HFF-Myc (cell line): ENCODE measurements around the gene ZRANB1.
A peak's percentile ranks its signal among the peaks of the same experiment; 100 is the strongest.

Experiments used
- DNase-seq: peaks from one replicate; pipeline ENCODE4 v3.0.0-alpha.2; 2011; ENCODE audit warnings: low read depth; ENCODE audit errors: extremely low read depth
- H3K4me3 ChIP-seq: replicated peaks from 2 replicates; pipeline ENCODE4 v1.5.1; 2011; ENCODE audit warnings: low read depth, mild to moderate bottlenecking, control low read depth, low read length
- TF ChIP-seq, protein P1 (sequence below): IDR thresholded peaks from 2 replicates; pipeline ENCODE4 v1.5.1; 2012; ENCODE audit warnings: mild to moderate bottlenecking, low read depth, low read length, control low read depth; ENCODE audit errors: missing control alignments

The ZRANB1 gene

DNA sequence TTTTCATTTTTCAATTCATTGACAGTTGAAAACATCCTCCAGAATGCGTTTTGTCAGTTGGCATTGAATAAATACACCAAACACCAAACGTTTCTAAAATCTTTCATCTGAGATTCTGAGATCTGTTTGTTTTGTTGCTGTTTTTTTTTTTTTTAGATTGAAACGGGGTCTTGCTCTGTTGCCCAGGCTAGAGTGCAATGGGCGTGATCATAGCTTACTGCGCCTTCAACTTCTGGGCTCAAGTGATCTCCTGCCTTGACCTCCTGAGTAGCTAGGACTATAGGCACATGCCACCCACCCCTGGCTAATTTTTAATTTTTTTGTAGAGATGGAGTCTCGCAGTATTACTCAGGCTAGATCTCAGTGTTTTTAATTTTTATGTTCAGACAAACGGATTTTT lies 30.7 kb downstream of the ZRANB1 start:
- DNase-seq: no peak
- TF ChIP-seq, protein P1, sequence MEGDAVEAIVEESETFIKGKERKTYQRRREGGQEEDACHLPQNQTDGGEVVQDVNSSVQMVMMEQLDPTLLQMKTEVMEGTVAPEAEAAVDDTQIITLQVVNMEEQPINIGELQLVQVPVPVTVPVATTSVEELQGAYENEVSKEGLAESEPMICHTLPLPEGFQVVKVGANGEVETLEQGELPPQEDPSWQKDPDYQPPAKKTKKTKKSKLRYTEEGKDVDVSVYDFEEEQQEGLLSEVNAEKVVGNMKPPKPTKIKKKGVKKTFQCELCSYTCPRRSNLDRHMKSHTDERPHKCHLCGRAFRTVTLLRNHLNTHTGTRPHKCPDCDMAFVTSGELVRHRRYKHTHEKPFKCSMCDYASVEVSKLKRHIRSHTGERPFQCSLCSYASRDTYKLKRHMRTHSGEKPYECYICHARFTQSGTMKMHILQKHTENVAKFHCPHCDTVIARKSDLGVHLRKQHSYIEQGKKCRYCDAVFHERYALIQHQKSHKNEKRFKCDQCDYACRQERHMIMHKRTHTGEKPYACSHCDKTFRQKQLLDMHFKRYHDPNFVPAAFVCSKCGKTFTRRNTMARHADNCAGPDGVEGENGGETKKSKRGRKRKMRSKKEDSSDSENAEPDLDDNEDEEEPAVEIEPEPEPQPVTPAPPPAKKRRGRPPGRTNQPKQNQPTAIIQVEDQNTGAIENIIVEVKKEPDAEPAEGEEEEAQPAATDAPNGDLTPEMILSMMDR: no peak

DNA sequence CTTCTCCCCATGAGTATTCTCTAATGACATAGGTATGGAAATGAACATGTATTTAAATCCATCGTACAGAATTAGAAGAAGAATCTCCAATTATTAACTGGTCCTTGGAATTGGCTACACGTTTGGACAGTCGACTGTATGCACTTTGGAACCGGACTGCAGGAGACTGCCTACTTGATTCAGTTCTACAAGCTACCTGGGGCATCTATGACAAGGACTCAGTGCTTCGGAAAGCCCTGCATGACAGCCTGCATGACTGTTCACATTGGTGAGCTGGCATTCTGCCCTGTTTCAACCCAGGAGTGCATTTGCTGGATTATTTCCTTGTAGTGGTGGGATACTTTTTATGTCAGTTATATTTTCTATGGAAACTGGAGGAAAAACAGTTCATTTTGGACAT lies 32.2 kb downstream of the ZRANB1 start:
- H3K4me3 ChIP-seq: no peak overlapping the region
- TF ChIP-seq, protein P1: no peak
- DNase-seq: no peak

More for the DNA sequence above, 30.7 kb downstream of the ZRANB1 start:
- no peak overlapping the region for H3K4me3 ChIP-seq

DNA sequence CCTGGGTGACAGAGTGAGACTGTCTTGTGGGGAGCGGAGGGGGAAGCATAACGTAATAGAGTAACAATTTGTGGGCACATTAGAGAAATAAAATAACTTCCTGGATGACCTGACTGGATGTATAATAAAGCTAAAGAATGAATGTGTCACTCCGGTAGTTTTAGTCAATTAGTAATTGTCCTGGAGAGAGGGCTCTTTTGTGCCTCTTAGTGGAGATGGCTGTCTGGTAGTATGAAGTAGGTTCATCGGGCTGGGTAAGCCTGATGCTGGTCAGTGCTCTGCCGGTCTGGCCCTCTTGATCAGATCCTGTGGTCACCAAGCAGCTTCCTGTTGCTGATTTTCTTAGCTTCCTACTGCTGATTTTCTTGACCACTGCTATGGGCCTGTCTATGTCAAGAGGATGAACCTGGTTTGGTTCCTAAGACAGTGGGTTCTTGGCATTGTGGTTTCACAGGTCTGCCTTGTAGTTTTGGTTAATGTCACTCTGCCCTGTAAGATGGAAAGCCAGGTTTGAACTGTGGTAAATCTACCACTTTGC lies 34.1 kb downstream of the ZRANB1 start:
- H3K4me3 ChIP-seq: no peak overlapping the region
- TF ChIP-seq, protein P1: no peak
- no peak for DNase-seq

DNA sequence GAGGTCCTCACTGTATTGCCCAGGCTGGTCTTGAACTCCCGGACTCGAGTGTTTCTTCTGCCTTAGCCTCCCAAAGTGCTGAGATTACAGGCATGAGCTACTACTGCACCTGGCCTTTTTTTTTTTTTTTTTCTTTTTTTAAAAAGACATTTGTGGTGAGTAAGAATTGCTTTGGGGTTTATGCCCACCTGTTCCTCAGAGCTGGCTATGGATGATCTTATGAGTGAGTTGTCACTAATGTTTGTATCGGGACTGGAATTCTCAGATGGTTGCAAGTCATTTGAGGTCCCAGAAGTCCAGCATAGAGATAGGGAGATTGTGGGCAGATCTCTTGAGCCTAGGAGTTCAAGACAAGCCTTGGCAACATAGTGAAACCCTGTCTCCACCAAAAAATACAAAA lies 35.2 kb downstream of the ZRANB1 start:
- no peak overlapping the region for H3K4me3 ChIP-seq
- TF ChIP-seq, protein P1: no peak
- no peak for DNase-seq

DNA sequence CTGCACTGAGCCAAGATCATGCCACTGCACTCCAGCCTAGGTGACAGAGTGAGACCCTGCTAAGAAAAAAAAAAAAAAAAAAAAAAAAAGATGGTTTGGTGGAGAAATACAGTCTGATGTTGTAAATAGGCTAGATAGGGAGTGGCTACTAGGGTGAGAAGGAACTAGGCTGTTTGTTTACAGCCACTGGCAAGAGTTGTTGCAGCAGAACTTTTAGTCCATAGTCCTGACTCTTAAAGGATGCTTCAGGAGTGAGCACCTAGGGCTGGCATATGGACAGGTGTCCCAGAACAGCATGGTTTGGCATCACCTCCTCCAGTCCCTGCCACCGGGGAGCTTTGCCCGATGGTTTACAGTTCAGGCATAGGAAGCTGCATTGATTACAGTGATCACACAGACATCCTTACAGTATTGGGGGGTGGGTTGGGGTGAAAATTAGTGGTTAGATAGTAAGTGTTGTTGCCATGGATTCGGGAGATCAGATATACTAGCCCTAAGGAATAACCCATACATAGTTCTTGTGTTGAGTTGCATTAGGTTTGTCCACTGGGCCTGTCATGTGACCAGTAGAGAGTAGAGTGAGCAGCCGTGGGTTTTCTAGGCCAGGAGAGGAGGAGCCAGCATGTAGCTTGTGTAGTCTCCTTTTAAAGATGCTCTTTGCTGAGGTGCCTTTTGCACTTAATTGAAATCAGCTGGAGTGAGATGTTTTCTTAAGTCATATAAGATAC lies 35.9 kb downstream of the ZRANB1 start:
- TF ChIP-seq, protein P1: no peak
- DNase-seq: peak; percentile 11
- no peak overlapping the region for H3K4me3 ChIP-seq

DNA sequence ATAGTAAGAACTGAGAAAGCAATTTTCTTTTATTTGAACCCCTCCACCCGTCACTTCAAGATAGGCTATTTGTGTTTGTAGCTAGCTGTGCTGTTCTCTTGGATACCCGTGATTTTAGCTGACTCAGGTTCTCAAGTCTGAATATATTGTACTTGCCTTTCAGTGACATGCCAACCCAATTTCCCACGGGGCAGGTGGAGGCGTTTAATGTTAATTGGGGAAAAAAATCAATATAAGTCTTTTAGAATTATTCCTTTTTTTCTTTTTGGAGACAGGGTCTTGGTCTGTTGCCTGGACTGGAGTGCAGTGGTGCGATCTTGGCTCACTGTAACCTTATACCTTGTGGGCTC lies 36.4 kb downstream of the ZRANB1 start:
- H3K4me3 ChIP-seq: no peak overlapping the region
- no peak for DNase-seq
- TF ChIP-seq, protein P1: no peak
